Tibial nerve (tissue), 4 donors: ENCODE results near the gene RB1.

ENCODE experiments used
- CTCF ChIP-seq, 5 experiments: fragments of 200-600 bp in 3 of 5; fragments of 450-650 bp in 2 of 5; sonication (generic) in 3 of 5; IDR thresholded peaks; one replicate each; pipeline ENCODE4 v1.5.1; 2016 to 2019; ENCODE audit warnings: antibody characterized with exemption in 5 of 5, mild to moderate bottlenecking in 3 of 5, moderate library complexity in 2 of 5
- EP300 ChIP-seq, 2 donors: sonication (generic); formaldehyde crosslinking; IDR thresholded peaks; one replicate each; pipeline ENCODE4 v1.6.1; 2017; ENCODE audit warnings: antibody characterized with exemption in 2 of 2, mild to moderate bottlenecking in 1 of 2

GRCh38 chr13:48255954-48256353 is 47.6 kb upstream of the RB1 start:
- TF ChIP-seq CTCF (IDR thresholded peaks at IDR 0.05) (no peak), EP300 (IDR thresholded peaks at IDR 0.05) (no peak)
